HG02973 (cell line): ENCODE results near the gene JMJD8.
A peak's percentile ranks its signal among the peaks of the same experiment; 100 is the strongest.

Source experiments
- ATAC-seq: cut with Tn5 transposase; IDR thresholded peaks from one replicate; pipeline ENCODE4 v1.9.1; 2021; ENCODE audit warnings: moderate library complexity; ENCODE audit not compliant: unreplicated experiment

JMJD8 gene

GRCh38 chr16:644556-644955 lies 39.6 kb downstream of the JMJD8 start:
- ATAC-seq, result no peak

DNA sequence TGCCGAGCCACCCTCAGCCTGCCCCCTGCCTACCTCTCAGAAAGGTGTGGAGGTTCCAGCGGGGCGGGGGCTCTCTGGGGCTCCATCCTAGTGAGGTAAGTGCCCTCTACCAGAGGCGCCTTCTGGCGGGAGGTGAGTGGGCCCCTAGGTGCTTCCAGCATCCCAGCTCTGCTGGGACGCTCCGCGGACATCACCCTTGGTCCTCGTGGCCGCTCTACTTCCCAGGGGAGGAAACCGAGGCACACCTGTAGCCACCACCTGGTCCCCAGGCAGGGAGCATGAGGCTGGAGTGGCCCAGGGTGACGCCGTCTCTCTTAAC lies 41.1 kb downstream of the JMJD8 start:
- no peak for ATAC-seq

- ATAC-seq, result peak; percentile 33
These were observed 41.7 kb downstream of the JMJD8 start for GRCh38 chr16:642189-643049.

DNA sequence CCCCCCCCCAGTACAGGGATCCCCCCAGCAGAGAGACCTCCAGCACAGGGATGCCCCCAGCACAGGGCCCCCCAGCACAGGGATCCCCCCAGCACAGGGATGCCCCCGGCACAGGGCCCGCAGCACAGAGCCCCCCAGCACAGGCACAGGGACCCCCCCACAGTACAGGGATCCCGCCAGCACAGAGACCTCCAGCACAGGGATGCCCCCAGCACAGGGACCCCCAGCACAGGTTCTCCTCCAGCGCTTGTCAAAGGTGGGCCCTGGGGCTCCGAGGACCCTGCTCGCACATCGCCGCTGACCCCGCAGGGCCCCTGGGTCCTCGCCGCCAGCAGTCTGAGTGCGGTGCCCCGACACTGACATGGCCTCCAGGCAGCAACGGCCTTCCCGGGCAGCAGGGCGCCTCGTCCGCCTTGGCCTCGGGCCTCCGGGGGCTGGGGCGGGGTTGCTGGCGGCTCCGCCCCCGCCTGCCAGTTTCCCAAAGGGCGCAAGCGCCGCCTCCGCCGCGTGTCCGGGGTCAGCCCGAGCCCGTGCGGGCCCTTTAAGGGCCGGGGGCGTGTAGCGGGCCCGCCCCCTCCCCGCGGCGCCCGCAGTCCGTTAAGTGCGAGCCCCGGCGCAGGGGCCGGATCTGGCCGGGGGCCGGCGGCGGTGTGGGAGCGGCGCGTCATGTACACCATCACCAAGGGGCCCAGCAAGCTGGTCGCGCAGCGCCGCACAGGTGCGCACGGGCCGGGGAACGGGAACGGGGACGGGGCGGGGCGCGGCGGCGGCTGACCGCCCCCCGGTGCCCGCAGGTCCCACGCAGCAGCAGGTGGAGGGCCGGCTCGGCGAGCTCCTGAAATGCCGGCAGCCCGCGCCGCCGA lies 42.6 kb downstream of the JMJD8 start, which contains the start of gene MCRIP2:
Gene MCRIP2, plus strand, starts transcription at position 503 of the 863 bp plus-strand sequence. Its CDS starts 164 bp downstream, at position 667.
- peak; percentile 33 for ATAC-seq

GRCh38 chr16:640614-641013 lies 43.5 kb downstream of the JMJD8 start:
- no peak for ATAC-seq

- no peak for ATAC-seq
These were observed 45.3 kb downstream of the JMJD8 start for GRCh38 chr16:638836-639235.

DNA sequence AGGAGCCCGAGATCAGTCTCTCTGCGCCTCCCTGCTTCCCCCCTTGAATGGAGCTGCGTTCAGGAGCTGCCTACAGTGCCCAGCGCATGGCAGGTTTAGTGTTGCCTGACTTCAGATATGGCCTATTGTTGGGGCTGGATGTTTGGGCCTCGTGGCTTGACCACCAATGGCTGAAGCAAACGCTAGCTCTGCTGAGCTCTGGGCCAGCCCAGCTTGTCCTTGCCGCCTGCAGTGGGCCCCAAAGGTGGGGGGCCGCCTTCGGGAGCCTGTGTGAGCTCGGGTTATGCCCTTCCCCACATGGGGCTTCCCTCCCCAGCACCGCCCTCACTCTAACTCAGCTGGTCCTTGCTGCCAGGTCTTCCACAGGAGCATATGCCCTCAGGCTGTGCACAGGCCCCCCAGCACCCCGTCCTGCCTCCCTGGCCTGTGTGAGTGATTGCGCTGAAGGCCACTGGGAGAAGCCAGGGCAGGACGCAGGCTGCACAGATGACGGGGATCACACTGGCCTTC lies 46.0 kb downstream of the JMJD8 start:
- no peak for ATAC-seq

DNA sequence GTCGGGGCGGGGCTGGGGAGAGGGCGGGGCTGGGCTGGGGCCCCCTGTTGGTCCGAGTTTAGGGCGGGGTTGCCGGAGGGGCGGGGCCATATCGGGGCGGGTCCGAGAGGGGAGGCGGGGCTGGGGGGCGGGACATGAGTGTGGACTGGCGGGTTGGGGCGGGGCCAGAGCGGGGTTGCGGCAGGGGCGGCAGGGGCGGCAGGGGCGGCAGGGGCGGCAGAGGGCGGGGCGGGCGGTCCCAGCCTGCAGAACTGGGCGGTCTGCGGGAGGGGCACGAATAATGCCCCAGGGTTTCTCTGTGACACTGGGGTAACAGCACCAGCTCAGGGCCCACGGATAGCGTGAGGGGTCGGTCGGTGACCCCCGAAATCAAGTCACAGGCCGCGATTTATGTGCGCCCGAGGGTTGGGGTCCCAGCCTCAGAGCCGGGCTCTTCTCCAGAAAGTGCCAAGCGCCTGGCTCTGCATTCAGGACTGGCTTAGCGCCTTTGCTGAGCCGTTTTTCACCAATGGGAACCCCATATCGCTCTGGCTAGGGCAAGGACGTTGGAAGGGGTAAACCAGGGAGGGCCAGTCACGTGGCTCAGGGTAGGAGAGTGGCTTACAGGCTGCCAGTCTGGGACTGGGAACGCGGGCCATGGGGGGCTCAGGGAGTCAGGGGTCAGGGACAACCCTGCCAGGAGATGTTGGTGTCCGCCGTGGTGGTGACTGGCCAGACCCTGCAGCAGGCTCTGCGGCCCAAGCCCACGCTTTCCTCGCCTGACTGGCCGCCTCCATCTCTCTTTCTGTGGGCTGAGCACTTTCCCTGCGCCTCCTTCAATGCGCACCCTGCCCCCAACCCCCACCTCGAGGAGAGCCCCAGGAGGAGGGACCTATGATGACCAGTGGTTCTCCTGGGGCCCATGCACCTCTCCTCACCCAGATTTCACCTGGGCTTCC lies 46.8 kb downstream of the JMJD8 start:
- no peak for ATAC-seq

GRCh38 chr16:636206-637080 lies 47.7 kb downstream of the JMJD8 start, which contains the start of gene METTL26:
TSS of gene METTL26 (minus strand) at chr16:636305. CDS start at chr16:636290, 15 bp downstream.
- ATAC-seq, result peak; percentile 67

- ATAC-seq, result peak; percentile 1
These were observed 48.4 kb downstream of the JMJD8 start for GRCh38 chr16:635573-636205.

GRCh38 chr16:634996-635395 lies 49.1 kb downstream of the JMJD8 start:
- ATAC-seq, result no peak

DNA sequence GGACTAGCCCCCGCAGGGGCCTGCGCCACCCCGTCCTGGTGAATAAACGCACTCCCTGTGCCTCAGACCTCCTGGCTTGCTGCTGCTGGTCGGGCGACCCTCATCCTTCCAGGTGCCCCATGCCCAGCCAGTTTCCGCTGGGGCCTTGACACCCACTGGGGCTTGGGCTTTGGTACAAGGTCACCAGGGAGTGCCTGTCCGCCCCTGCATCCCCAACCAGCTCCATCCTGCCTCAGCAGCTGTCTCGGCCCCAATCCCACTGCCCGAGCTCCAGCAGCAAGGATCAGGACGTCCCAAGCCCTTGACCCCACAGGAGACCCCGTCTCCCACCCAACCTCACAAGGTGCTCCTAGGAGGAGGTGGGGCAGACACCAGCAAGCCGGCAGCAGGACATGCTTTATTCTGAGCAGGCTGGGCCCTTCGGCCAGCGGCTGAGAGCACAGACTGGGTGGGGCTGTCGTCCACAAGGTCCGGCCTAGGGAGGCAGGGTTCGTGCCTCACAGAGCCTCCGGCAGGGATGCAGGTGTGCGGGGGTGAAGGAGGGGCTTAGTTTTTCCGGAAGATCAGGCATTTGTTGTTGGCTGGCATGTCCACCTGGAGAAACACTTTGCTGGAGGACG lies 50.0 kb downstream of the JMJD8 start:
- ATAC-seq, result no peak

- ATAC-seq, result no peak
These were observed 50.6 kb downstream of the JMJD8 start for GRCh38 chr16:633336-634050.

GRCh38 chr16:632486-633335 lies 51.4 kb downstream of the JMJD8 start:
- ATAC-seq, result no peak

DNA sequence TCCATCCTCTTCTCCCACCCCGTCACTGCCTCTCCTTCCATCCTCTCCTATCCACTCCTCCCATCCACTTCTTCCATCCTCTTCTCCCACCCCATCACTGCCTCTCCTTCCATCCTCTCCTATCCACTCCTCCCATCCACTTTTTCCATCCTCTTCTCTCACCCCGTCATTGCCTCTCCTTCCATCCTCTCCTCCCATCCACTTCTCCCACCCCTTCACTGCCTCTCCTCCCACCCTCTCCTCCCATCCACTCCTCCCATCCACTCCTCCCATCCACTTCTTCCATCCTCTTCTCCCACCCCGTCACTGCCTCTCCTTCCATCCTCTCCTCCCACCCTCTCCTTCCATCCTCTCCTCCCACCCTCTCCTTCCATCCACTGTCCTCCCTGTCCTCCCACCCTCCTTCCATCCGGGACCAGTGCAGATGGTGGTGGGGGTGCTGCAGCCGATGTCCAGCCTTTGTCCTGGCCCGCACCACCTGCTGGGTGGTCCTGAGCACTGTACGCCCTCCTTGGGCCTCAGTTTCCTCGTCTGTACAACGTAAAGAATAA lies 52.3 kb downstream of the JMJD8 start:
- no peak for ATAC-seq
